Sigmoid colon (tissue), 7 donors: ENCODE results near the gene TRMT1. TPM values are rescaled to one million over a fixed set of nuclear protein-coding genes. Genes with fewer than 3 reads are reported as not detected.
A peak's percentile ranks its signal among the peaks of the same experiment; 100 is the strongest.

Experiments
- DNase-seq: peaks from one replicate; pipeline ENCODE4 v3.0.0-alpha.2; 2019
- H3K27ac ChIP-seq, 4 donors: fragments of 200-600 bp; sonication (generic); one replicate each; pipeline ENCODE4 v1.5.1; 2016 to 2019; ENCODE audit warnings: mild to moderate bottlenecking in 1 of 4
- H3K27me3 ChIP-seq, 3 donors: fragments of 200-600 bp; sonication (generic); one replicate each; pipeline ENCODE4 v1.5.1; 2019; ENCODE audit warnings: mild to moderate bottlenecking in 1 of 3
- H3K36me3 ChIP-seq, 4 donors: fragments of 200-600 bp; sonication (generic); one replicate each; pipeline ENCODE4 v1.5.1; 2016 to 2019
- H3K4me1 ChIP-seq, 4 donors: fragments of 200-600 bp; sonication (generic); one replicate each; pipeline ENCODE4 v1.5.1; 2017 to 2019
- H3K4me3 ChIP-seq, 4 donors: fragments of 200-600 bp; sonication (generic); one replicate each; pipeline ENCODE4 v1.5.1; 2017 to 2019; ENCODE audit warnings: mild to moderate bottlenecking in 2 of 4, moderate library complexity in 1 of 4
- H3K9me3 ChIP-seq, 4 donors: fragments of 200-600 bp in 3 of 4; sonication (generic) in 3 of 4; one replicate each; pipeline versions ENCODE4 v1.5.1 to v1.6.1; 2013 to 2019
- CTCF ChIP-seq, 4 experiments: fragments of 450-650 bp in 3 of 4; fragments of 200-600 bp in 1 of 4; IDR thresholded peaks; one replicate each; pipeline ENCODE4 v1.5.1; 2016 to 2019; ENCODE audit warnings: antibody characterized with exemption in 4 of 4, mild to moderate bottlenecking in 3 of 4, moderate library complexity in 2 of 4
- EP300 ChIP-seq, 4 donors: sonication (generic); formaldehyde crosslinking; IDR thresholded peaks; one replicate each; pipeline ENCODE4 v1.6.1; 2017; ENCODE audit warnings: antibody characterized with exemption in 4 of 4
- POLR2A ChIP-seq, 2 donors: fragments of 450-650 bp; IDR thresholded peaks; one replicate each; pipeline ENCODE4 v1.6.1; 2016; ENCODE audit warnings: antibody characterized with exemption in 2 of 2, mild to moderate bottlenecking in 2 of 2, moderate library complexity in 2 of 2
- POLR2AphosphoS5 ChIP-seq, 4 donors: sonication (generic); formaldehyde crosslinking; IDR thresholded peaks; one replicate each; pipeline ENCODE4 v1.6.1; 2017; ENCODE audit warnings: antibody characterized with exemption in 4 of 4
- WGBS, 2 donors: extraction: QIAGEN DNeasy Blood & Tissue Kit; methylation state at CpG; one replicate each; pipeline ENCODE4 v1.1.7; 2013; 5-methylcytosine and 5-hydroxymethylcytosine counted together
- intact Hi-C: fragments of 100-400 bp; cut with DNase I; formaldehyde crosslinking; loops from one replicate; pipeline ENCODE4 v1.15.1; 2023
- polyA plus RNA-seq, 3 donors: library from polyadenylated mRNA; stranded (reverse); fragments of 200-250 nt; gene quantifications; one replicate each; pipeline ENCODE4 v1.2.3, GENCODE V29; 2013
- total RNA-seq, 4 donors: library from RNA; depleted of rRNA; stranded (reverse); fragments of >200 nt; gene quantifications; one replicate each; pipeline ENCODE4 v1.1.0, GENCODE V29; 2016
- donor health status: healthy with polysubstance abuse.
- donor health status: Bipolar disorder and iron deficiency.
- donor health status: healthy.

TRMT1 gene
- total and polyA plus RNA-seq, 7 donors = 6.7 to 48.6 (median 19.3) TPM

- Histone ChIP-seq H3K27me3 (no peaks in the 10 kb centered on the region), H3K4me3 (no peak overlapping the region), H3K36me3 (peaks cover 0 to 47% (median 13%) of the 10 kb centered on the region in 4 donors), H3K4me1 (peaks cover 0 to 75% (median 63%) of the 10 kb centered on the region in 4 donors), H3K27ac (peak overlapping the region; percentile 46 to 97 (median 78)), H3K9me3 (no peaks in the 10 kb centered on the region)
- WGBS, 2 donors = 78 to 84% methylated on average over 14 of the region's 14 CpGs
- intact Hi-C loops = no loop called here
- no peak for DNase-seq
- TF ChIP-seq POLR2AphosphoS5 (IDR thresholded peaks at IDR 0.05) (peak in 1 of 4 donors; percentile 26), CTCF (IDR thresholded peaks at IDR 0.05) (peak in 3 of 4 experiments; percentile 11 to 23 (median 15)), EP300 (IDR thresholded peaks at IDR 0.05) (no peak)
Observed at GRCh38 chr19:13082192-13083007, 34.1 kb downstream of the TRMT1 start.

GRCh38 chr19:13079542-13079986 is 37.0 kb downstream of the TRMT1 start:
- WGBS, 2 donors = 10 to 34% methylated on average over 16 of the region's 16 CpGs
- peak overlapping the region; percentile 79 to 97 (median 88) for H3K27ac ChIP-seq
- peaks cover 5 to 54% (median 18%) of the 10 kb centered on the region in 4 donors for H3K36me3 ChIP-seq
- H3K9me3 ChIP-seq = no peaks in the 10 kb centered on the region
- peak; percentile 90 for DNase-seq
- peaks cover 0 to 84% (median 73%) of the 10 kb centered on the region in 4 donors for H3K4me1 ChIP-seq
- H3K27me3 ChIP-seq = no peaks in the 10 kb centered on the region
- H3K4me3 ChIP-seq = no peak overlapping the region
- TF ChIP-seq EP300 (IDR thresholded peaks at IDR 0.05) = peak in 2 of 4 donors; percentile 41 to 56
- no peak for TF ChIP-seq CTCF (IDR thresholded peaks at IDR 0.05)
- TF ChIP-seq POLR2A (IDR thresholded peaks at IDR 0.05) = no peak
- TF ChIP-seq POLR2AphosphoS5 (IDR thresholded peaks at IDR 0.05) = peak; percentile 34 to 80 (median 61)
- intact Hi-C loops = loop anchor here (5.0 kb wide), 1 partner anchor 82 kb away; the partner anchor contains the start of gene NFIX

- Histone ChIP-seq H3K9me3 (no peaks in the 10 kb centered on the region), H3K27me3 (no peaks in the 10 kb centered on the region), H3K4me1 (peaks cover 0 to 90% (median 73%) of the 10 kb centered on the region in 4 donors), H3K36me3 (peaks cover 5 to 53% (median 22%) of the 10 kb centered on the region in 4 donors), H3K4me3 (no peak overlapping the region), H3K27ac (peak overlapping the region; percentile 79 to 97 (median 88))
- DNase-seq = peak; percentile 91
- intact Hi-C loops = loop anchor here (5.0 kb wide), 1 partner anchor 82 kb away; the partner anchor contains the start of gene NFIX
- TF ChIP-seq EP300 (IDR thresholded peaks at IDR 0.05) (peak in 1 of 4 donors; percentile 53), CTCF (IDR thresholded peaks at IDR 0.05) (no peak), POLR2AphosphoS5 (IDR thresholded peaks at IDR 0.05) (peak in 3 of 4 donors; percentile 28 to 62 (median 47)), POLR2A (IDR thresholded peaks at IDR 0.05) (no peak)
- WGBS, 2 donors = 24 to 55% methylated on average over 12 of the region's 12 CpGs
Observed at GRCh38 chr19:13078897-13079541, 37.5 kb downstream of the TRMT1 start.

GRCh38 chr19:13078381-13078780 is 38.2 kb downstream of the TRMT1 start:
- Histone ChIP-seq H3K27ac (peak overlapping the region; percentile 79 to 97 (median 88)), H3K27me3 (no peaks in the 10 kb centered on the region), H3K4me1 (peaks cover 0 to 91% (median 73%) of the 10 kb centered on the region in 4 donors), H3K9me3 (no peaks in the 10 kb centered on the region), H3K36me3 (peaks cover 5 to 53% (median 24%) of the 10 kb centered on the region in 4 donors), H3K4me3 (no peak overlapping the region)
- intact Hi-C loops = loop anchor here (5.0 kb wide), 1 partner anchor 81 kb away; the partner anchor contains the start of gene NFIX
- DNase-seq = no peak
- TF ChIP-seq POLR2A (IDR thresholded peaks at IDR 0.05) (no peak), CTCF (IDR thresholded peaks at IDR 0.05) (no peak), EP300 (IDR thresholded peaks at IDR 0.05) (no peak), POLR2AphosphoS5 (IDR thresholded peaks at IDR 0.05) (no peak)
- 52 to 76% methylated on average over 10 of the region's 10 CpGs for WGBS, 2 donors
